Measurements from ENCODE around the gene FLNB. TPM values are rescaled to one million over a fixed set of nuclear protein-coding genes. Genes with fewer than 3 reads are reported as not detected.

The FLNB gene
- total and polyA plus RNA-seq, 12 donors: 84.6 to 278 (median 131) TPM

GRCh38 chr3:58206406-58207011, 198.3 kb downstream of the FLNB start:
- peak in 2 of 7 donors; percentile 14 to 36 for DNase-seq
- intact Hi-C loops (cut with DNase I): no loop called here
- 58 to 89% (median 74%) methylated on average over 3 to 5 of the region's 5 CpGs for WGBS, 4 donors
- no peaks in the 10 kb centered on the region for H3K4me1 ChIP-seq (replicated peaks in 1 of 2)
- no peaks in the 10 kb centered on the region for H3K36me3 ChIP-seq (replicated peaks in 1 of 2)
- peak overlapping the region in 1 of 5 donors; percentile 31 for H3K27ac ChIP-seq
- H3K4me3 ChIP-seq: no peak overlapping the region
- H3K9me3 ChIP-seq (replicated peaks in 1 of 3): no peaks in the 10 kb centered on the region
- no peaks in the 10 kb centered on the region for H3K27me3 ChIP-seq
- TF ChIP-seq, protein P1, sequence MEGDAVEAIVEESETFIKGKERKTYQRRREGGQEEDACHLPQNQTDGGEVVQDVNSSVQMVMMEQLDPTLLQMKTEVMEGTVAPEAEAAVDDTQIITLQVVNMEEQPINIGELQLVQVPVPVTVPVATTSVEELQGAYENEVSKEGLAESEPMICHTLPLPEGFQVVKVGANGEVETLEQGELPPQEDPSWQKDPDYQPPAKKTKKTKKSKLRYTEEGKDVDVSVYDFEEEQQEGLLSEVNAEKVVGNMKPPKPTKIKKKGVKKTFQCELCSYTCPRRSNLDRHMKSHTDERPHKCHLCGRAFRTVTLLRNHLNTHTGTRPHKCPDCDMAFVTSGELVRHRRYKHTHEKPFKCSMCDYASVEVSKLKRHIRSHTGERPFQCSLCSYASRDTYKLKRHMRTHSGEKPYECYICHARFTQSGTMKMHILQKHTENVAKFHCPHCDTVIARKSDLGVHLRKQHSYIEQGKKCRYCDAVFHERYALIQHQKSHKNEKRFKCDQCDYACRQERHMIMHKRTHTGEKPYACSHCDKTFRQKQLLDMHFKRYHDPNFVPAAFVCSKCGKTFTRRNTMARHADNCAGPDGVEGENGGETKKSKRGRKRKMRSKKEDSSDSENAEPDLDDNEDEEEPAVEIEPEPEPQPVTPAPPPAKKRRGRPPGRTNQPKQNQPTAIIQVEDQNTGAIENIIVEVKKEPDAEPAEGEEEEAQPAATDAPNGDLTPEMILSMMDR (IDR thresholded peaks at IDR 0.05): no peak
- no peak for TF ChIP-seq POLR2A (IDR thresholded peaks at IDR 0.05)

DNA sequence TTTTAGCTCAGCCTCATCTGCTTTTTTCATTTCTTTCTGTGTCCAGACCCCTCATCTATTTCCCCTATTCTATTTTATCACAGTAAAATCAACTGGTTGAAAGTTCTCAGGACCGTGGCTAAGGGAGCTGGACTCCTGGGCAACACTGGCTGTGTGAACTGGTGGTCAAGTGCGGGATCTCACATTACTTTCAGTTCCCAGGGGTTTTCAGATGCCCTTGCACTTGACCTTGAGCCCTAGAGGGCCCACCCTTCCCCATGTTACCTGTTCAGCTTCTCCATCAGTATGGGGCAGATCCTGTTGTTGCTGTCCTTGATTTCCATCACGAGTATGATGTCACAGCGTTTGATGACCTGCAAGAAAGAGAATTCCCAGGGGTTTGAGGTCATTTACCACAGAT, 199.7 kb downstream of the FLNB start:
- no peaks in the 10 kb centered on the region for H3K27me3 ChIP-seq
- no peaks in the 10 kb centered on the region for H3K9me3 ChIP-seq (replicated peaks in 1 of 3)
- no peak for DNase-seq
- WGBS, 4 donors: 53 to 83% (median 73%) methylated on average over 4 of the region's 4 CpGs
- H3K4me1 ChIP-seq (replicated peaks in 1 of 2): no peaks in the 10 kb centered on the region
- TF ChIP-seq, protein P1 (IDR thresholded peaks at IDR 0.05): no peak
- no peak for TF ChIP-seq POLR2A (IDR thresholded peaks at IDR 0.05)
- H3K27ac ChIP-seq: no peak overlapping the region
- intact Hi-C loops (cut with DNase I): no loop called here
- no peaks in the 10 kb centered on the region for H3K36me3 ChIP-seq (replicated peaks in 1 of 2)
- H3K4me3 ChIP-seq: no peak overlapping the region

GRCh38 chr3:58209933-58210332, 201.7 kb downstream of the FLNB start:
- 68 to 82% (median 76%) methylated on average over 3 of the region's 3 CpGs for WGBS, 4 donors
- Histone ChIP-seq H3K9me3 (replicated peaks in 1 of 3) (no peaks in the 10 kb centered on the region), H3K4me1 (replicated peaks in 1 of 2) (no peaks in the 10 kb centered on the region), H3K27ac (peak overlapping the region in 1 of 5 donors; percentile 10), H3K4me3 (no peak overlapping the region), H3K36me3 (replicated peaks in 1 of 2) (no peaks in the 10 kb centered on the region), H3K27me3 (no peaks in the 10 kb centered on the region)
- TF ChIP-seq, protein P1 (IDR thresholded peaks at IDR 0.05): no peak
- no peak for TF ChIP-seq POLR2A (IDR thresholded peaks at IDR 0.05)
- DNase-seq: no peak
- intact Hi-C loops (cut with DNase I): no loop called here

DNA sequence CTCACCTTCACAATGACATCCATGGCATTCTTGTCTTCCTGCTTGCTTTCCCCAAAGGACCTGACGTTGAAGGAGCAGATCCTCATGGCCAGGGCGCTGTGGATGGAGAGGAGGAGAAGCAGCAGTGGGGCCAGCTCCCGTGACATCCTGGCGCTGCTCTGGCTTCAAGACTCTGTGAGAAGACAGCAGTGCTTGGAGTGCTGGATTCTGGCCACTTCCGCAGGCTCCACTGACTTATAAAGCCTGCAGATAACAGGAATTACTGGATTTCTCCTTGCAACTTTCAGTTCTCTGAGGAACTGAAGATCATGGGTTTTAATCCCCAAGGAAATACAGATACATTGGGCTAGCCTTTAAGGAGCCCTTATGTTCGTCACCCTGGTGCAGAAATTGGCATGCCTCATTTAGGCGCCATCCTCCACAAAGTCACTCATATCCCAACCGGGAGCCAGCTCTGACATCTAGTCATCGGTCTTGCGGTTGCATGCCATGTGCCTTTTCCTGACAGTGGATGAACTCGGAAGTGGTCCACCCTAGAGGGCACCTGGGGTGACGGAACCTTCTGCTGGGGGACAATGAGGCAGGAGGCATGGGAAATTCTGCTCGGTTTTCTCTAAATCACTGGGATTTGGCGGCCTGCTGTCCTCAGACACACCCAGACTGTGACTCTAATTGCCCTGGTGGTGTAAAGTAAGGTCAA, 202.7 kb downstream of the FLNB start, which contains the start of gene DNASE1L3:
Gene DNASE1L3 (minus strand): TSS at position 212 of the 700 bp plus-strand sequence. CDS start 66 bp downstream, at position 146.
- Histone ChIP-seq H3K36me3 (replicated peaks in 1 of 2) (no peaks in the 10 kb centered on the region), H3K9me3 (replicated peaks in 1 of 3) (no peaks in the 10 kb centered on the region), H3K27ac (peak within 1 kb of the TSS in 2 of 5 donors; percentile 12 to 54), H3K4me3 (no peak within 1 kb of the TSS), H3K4me1 (replicated peaks in 1 of 2) (no peaks in the 10 kb centered on the region), H3K27me3 (no peaks in the 10 kb centered on the region)
- WGBS, 4 donors: 59 to 74% (median 70%) methylated on average over 11 to 14 of the region's 14 CpGs
- TF ChIP-seq, protein P1 (IDR thresholded peaks at IDR 0.05): no peak
- no peak for TF ChIP-seq POLR2A (IDR thresholded peaks at IDR 0.05)
- intact Hi-C loops (cut with DNase I): no loop called here
- DNase-seq: peak in 3 of 7 donors; percentile 16 to 62 (median 43)

Measured in adrenal gland (tissue), 12 donors.